Lower lobe of right lung (tissue), 2 donors: ENCODE results near the gene MTMR11. TPM values are rescaled to one million over a fixed set of nuclear protein-coding genes. Genes with fewer than 3 reads are reported as not detected.

Source experiments
- ATAC-seq, 2 donors: fragments of 200-7000 bp; cut with Tn5 transposase; one replicate each; pipeline ENCODE4 v1.9.1; 2020 to 2022; ENCODE audit warnings: mild to moderate bottlenecking in 2 of 2, moderate library complexity in 2 of 2
- DNase-seq: peaks from one replicate; pipeline ENCODE4 v3.0.0-alpha.2; 2020
- H3K27ac ChIP-seq: fragments of 200-600 bp; one replicate; pipeline ENCODE4 v1.8.0; 2022
- H3K27me3 ChIP-seq: fragments of 200-600 bp; one replicate; pipeline ENCODE4 v1.8.0; 2022; ENCODE audit warnings: low read depth
- H3K36me3 ChIP-seq: fragments of 200-600 bp; one replicate; pipeline ENCODE4 v1.8.0; 2022; ENCODE audit warnings: mild to moderate bottlenecking
- H3K4me1 ChIP-seq: fragments of 200-600 bp; one replicate; pipeline ENCODE4 v1.8.0; 2022
- H3K4me3 ChIP-seq: fragments of 200-600 bp; one replicate; pipeline ENCODE4 v1.8.0; 2022; ENCODE audit warnings: mild to moderate bottlenecking
- H3K9me3 ChIP-seq: fragments of 200-600 bp; one replicate; pipeline ENCODE4 v1.8.0; 2022
- CTCF ChIP-seq: fragments of 200-600 bp; IDR thresholded peaks from one replicate; pipeline ENCODE4 v1.8.0; 2022; ENCODE audit warnings: antibody characterized with exemption, mild to moderate bottlenecking
- intact Hi-C: fragments of 100-400 bp; cut with DNase I; formaldehyde crosslinking; loops from one replicate; pipeline ENCODE4 v1.11.0; 2022
- total RNA-seq: library from RNA; stranded (reverse); fragmentation: NEBNext Ultra II Directional; extraction: Animal tissue kit (Norgen Biotek cat#: 25700); gene quantifications from one replicate; pipeline ENCODE4 v1.2.1, GENCODE V29; 2021
- donor health status: DM: no; HTN: yes; CAD: no; lungs with severe emphysema.

MTMR11 gene
- total RNA-seq, 1 donor from 2014 or later: 20.4 TPM

GRCh38 chr1:149881876-149882275, 54.8 kb downstream of the MTMR11 start:
- no peak for TF ChIP-seq CTCF
- Histone ChIP-seq H3K4me1 (peaks cover 11% of the 10 kb centered on the region), H3K27me3 (no peaks in the 10 kb centered on the region), H3K9me3 (no peaks in the 10 kb centered on the region), H3K36me3 (no peaks in the 10 kb centered on the region), H3K27ac (no peak overlapping the region), H3K4me3 (no peak overlapping the region)
- intact Hi-C loops: no loop called here
- DNase-seq: no peak
- no peak for ATAC-seq

GRCh38 chr1:149879556-149879955, 57.1 kb downstream of the MTMR11 start:
- no peak for ATAC-seq

More at GRCh38 chr1:149879556-149879955, 57.1 kb downstream of the MTMR11 start:
- no peaks in the 10 kb centered on the region for H3K36me3 ChIP-seq
- no peak for DNase-seq
- H3K27ac ChIP-seq: no peak overlapping the region
- H3K9me3 ChIP-seq: no peaks in the 10 kb centered on the region
- H3K27me3 ChIP-seq: no peaks in the 10 kb centered on the region
- peaks cover 3% of the 10 kb centered on the region for H3K4me1 ChIP-seq
- intact Hi-C loops: no loop called here
- no peak overlapping the region for H3K4me3 ChIP-seq
- no peak for TF ChIP-seq CTCF

Other genes starting within 250 kb of the MTMR11 start
- 65.3 TPM for gene FCGR1A, start 154.2 kb downstream of the MTMR11 start, total RNA-seq
- gene BOLA1, start 37.3 kb downstream of the MTMR11 start, total RNA-seq: 11.5 TPM
- gene SV2A, start 19.0 kb downstream of the MTMR11 start, total RNA-seq: 0.86 TPM
- 45.5 TPM for gene SF3B4, start 9.1 kb downstream of the MTMR11 start, total RNA-seq
- 29.5 TPM for gene OTUD7B, start 73.8 kb upstream of the MTMR11 start, total RNA-seq
- gene VPS45, start 130.9 kb upstream of the MTMR11 start, total RNA-seq: 36.1 TPM
- 41.6 TPM for gene PLEKHO1, start 213.0 kb upstream of the MTMR11 start, total RNA-seq